T47D (cell line): ENCODE measurements around the gene PYCARD.
"Not testable (repeated sequence)": the region's sequence is repeated elsewhere in the genome, so short reads cannot be mapped to it uniquely, and the experiment has no call there.

ENCODE experiments used
- DNase-seq, 2 experiments: peaks; one replicate each; pipeline versions ENCODE4 v3.0.0 to v3.0.0-alpha.2; 2011 to 2012; ENCODE audit warnings: low read depth in 1 of 2, low spot score in 1 of 2
- JUND ChIP-seq: IDR thresholded peaks from 2 replicates; pipeline ENCODE4 v1.6.1; 2012; ENCODE audit warnings: low read depth
- in situ Hi-C: cut with HindIII; loops from 2 replicates; pipeline ENCODE4 v1.10.0; 2016; ENCODE audit warnings: low sequenced_read_pairs, low pct_unique_long_range_greater_than_20kb

The PYCARD gene

GRCh38 chr16:31183432-31184428 lies 18.8 kb downstream of the PYCARD start:
- no peak for DNase-seq
- TF ChIP-seq JUND = no peak
- in situ Hi-C loops = no loop called here

DNA sequence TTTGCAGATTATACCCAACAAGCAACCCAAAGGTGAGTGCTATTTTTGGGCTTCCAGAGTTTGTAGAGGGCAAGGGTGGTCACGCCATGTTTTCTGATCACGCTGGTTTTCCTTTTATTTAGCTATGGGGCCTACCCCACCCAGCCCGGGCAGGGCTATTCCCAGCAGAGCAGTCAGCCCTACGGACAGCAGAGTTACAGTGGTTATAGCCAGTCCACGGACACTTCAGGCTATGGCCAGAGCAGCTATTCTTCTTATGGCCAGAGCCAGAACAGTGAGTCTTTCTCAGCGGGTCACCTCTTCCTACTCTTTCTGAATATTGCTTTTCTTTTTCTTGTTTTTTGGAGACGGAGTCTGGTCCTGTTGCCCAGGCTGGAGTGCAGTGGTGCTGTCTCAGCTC lies 20.2 kb downstream of the PYCARD start:
- in situ Hi-C loops = no loop called here
- DNase-seq = no peak
- no peak for TF ChIP-seq JUND

DNA sequence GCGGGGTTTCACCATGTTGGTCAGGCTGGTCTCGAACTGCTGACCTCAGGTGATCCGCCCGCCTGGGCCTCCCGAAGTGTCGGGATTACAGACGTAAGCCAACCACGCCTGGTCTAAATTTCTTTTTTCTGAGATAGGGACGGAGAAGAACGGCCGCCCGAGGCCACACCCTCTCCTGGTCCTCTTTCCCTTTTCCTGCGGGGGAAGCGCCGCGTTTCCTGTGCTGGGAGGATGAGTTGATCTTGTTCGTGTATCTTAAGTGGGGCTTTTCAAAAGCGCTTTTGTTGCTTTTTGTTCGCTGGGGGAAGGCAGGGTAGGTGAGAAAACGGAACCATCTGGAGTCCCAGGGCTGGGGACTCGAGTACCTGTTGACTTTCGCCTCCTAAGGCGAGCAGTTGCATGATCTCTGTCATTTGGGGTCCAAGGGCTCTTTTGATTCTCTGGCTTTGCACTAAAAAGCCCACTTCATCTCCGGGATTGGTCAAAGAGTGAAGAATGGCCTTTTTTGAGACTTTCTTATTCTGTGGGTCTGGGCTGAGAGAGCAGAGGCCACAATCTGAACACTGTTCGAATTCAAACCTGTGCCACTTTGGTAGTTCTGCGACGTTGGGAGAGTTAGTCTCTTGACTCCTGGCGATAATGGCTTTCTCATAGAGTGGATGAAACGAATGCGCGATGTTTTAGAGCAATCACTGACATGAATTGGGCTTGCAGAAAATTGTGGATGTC lies 21.3 kb downstream of the PYCARD start:
- TF ChIP-seq JUND = no peak
- DNase-seq = no peak
- in situ Hi-C loops = no loop called here

DNA sequence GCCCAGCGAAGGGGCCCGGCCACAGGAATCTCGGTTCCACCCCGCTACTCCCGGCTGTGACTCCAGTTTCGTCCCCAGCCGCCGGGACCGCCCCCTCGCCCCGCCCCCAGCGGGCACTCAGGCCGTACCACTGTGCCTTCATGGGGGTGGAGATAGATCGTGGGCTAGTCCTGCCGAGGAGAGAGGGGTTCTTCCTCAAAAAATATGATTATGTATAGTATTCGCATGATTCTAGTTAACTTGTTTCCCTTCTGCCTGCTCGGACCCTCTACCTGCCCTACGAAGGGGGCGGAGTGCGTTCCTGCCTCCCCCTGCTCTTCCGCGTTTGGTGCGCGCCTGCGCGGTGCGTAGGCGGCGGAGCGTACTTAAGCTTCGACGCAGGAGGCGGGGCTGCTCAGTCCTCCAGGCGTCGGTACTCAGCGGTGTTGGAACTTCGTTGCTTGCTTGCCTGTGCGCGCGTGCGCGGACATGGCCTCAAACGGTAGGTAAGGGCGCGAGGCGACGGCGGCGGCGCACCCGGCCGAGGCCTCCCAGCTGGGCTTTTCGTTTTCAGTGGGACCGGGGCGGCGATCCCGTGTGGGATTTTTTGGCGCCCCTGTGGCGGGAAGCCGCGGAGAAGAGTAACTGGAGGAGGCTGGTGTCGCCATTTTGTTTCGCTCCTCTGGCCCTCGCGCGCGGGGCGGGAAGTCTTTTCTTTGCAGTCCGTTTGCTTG lies 22.7 kb downstream of the PYCARD start, which contains the start of gene FUS:
Gene FUS, plus strand, starts transcription at position 393 of the 713 bp plus-strand sequence. Its CDS starts 76 bp downstream, at position 469.
- peak; percentile 57 for TF ChIP-seq JUND
- DNase-seq = peak; percentile 91 to 93
- in situ Hi-C loops = no loop called here

GRCh38 chr16:31179219-31179746 lies 23.3 kb downstream of the PYCARD start:
- no peak for TF ChIP-seq JUND
- no peak for DNase-seq
- in situ Hi-C loops = no loop called here

- no peak for DNase-seq
- no peak for TF ChIP-seq JUND
- in situ Hi-C loops = no loop called here
These were observed 25.4 kb downstream of the PYCARD start for GRCh38 chr16:31177136-31177535.

DNA sequence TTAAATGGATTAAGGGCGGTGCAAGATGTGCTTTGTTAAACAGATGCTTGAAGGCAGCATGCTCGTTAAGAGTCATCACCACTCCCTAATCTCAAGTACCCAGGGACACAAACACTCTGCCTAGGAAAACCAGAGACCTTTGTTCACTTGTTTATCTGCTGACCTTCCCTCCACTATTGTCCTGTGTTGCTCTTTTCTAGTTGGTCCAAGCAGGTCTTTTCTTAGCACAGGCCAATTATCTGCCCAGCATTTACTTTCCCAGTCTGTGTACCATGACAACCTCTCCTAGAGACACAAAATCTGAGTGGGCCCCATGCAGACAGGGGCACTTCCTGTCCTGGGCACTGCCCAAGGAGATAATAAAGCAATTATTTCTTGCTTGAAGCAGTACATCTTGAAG lies 32.5 kb downstream of the PYCARD start:
- DNase-seq, in situ Hi-C loops: not testable (repeated sequence)

DNA sequence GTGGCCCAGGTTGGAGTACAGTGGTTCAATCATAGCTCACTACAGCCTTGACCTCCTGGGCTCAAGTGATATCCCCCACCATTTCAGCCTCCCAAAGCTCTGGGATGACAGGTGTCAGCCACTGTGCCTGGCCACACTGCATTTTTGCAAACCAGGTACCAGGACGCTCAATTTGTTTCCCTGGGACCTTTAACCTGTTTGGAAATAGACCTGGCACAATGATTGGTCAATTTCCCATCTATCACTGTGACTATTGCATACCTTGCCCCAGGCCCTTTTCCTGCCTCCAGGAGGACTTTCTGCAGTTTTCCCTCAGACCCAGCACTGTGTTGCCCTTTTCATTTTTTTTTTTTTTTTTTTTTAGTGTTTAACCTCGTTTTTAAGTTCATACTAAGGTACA lies 33.7 kb downstream of the PYCARD start:
- TF ChIP-seq JUND = no peak
- DNase-seq = peak in 1 of 2 experiments; percentile 75
- in situ Hi-C loops = no loop called here

- in situ Hi-C loops = no loop called here
- no peak for DNase-seq
- TF ChIP-seq JUND = no peak
These were observed 35.2 kb downstream of the PYCARD start for GRCh38 chr16:31167315-31167714.

GRCh38 chr16:31157136-31157535 lies 45.4 kb downstream of the PYCARD start:
- peak in 1 of 2 experiments; percentile 38 for DNase-seq
- in situ Hi-C loops = no loop called here
- no peak for TF ChIP-seq JUND
